ENCODE measurements around the gene TENT4A. TPM values are rescaled to one million over a fixed set of nuclear protein-coding genes. Genes with fewer than 3 reads are reported as not detected.

Gene TENT4A
- 8.5 and 18.4 TPM in 2 replicates for total RNA-seq

DNA sequence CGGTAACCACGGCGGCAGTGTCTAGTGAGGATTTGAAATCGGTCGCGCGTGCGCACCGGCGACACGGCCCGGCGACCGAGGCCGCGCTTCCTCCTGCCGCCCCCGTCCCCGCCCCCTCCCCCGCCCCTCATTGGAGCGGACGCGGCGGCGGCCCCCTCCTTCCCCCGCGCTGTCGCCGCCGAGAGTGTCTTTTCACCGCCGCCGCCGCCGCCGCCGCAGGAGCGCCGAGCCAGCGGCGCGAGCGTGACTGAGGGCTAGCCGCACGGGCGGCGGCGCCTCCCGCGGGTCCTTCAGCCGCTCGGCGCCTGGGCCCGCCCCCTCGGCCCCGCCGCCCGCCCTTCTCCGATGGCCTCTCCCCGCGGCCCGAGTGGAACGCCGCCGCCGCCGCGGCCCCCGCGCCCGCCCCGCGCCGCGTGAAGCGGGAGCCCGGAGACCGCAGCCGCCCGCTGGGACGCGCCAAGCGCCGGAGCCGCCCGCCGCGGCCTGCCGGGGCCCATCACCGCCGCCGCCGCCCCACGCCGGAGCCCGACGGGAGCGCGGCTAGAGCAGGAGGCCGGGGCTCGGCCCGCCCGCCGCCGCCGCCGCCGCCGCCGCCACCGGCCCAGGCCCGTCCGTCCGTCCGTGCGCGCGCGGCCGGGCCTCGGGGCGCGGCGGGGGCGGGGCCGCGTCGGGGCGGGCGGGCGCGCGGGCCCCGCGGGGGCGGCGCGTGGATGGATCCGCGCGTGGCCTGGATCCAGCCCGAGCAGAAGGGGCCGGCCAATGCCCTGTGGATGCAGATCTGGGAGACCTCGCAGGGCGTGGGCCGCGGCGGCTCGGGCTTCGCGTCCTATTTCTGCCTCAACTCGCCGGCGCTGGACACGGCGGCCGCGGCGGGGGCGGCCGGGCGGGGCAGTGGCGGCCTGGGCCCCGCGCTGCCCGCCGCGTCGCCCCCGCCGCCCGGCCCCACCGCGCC lies at the start of gene TENT4A:
TSS of gene TENT4A (plus strand) at position 159 of the 952 bp plus-strand sequence. CDS start at position 711, 552 bp downstream.

Other genes starting within 250 kb of the TENT4A start
- 42.0 and 82.1 TPM in 2 replicates for gene NSUN2, start 80.4 kb upstream of the TENT4A start, total RNA-seq
- gene SRD5A1, start 80.0 kb upstream of the TENT4A start, total RNA-seq = 7.6 and 12.8 TPM in 2 replicates